Measurements from ENCODE around the gene NFE2L2.
"Not testable (repeated sequence)": the region's sequence is repeated elsewhere in the genome, so short reads cannot be mapped to it uniquely, and the experiment has no call there.

Gene NFE2L2

DNA sequence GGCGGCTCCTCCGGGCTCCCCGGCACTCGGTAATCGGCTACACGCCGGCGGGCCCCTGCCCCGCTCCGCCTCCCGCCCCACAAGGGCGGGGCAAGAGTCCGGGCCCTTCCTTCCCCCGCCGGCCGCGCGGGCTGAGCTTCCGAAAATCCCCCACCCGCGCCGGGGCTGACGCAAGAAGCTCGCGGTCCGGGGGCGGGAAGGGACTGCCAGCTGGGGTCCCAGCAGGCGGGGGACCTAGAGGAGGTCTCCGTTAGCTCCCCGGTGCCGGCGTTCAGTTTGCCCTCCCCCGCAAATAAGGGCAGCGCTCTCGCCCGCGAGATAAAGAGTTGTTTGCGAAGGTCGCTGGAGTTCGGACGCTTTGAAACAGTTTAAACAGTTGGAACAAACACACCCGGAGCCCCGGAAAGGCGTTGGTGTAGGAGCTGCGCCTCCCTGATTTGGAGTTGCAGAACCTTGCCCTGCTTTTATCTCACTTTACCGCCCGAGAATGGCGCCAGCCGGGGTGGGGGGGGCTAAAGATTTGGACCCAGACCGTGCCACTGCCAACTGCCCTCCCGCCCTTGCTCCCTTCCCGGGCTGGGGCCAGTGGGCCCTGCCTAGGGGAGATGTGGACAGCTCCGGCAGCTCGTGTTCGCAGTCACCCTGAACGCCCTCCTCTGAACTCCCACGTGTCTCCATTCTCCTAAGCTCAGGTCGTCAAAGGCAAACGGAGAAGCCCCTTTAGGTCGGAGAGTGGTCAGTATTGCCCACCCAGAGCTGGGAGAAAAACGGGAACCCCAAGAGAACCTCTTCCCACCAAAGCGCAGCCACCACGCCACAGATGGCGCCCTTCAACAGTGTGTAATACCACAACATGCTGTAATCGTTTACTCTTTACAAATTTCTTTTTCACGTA lies at the start of gene NFE2L2:
TSS of gene NFE2L2 (minus strand) at position 35 of the 895 bp plus-strand sequence. CDS start 151 bp downstream, outside the sequence.
- DNase-seq, result peak; percentile 85

- DNase-seq, result no peak
Measured at GRCh38 chr2:177314194-177314593, 49.7 kb upstream of the NFE2L2 start.

GRCh38 chr2:177313162-177313781 lies 48.7 kb upstream of the NFE2L2 start:
- no peak for DNase-seq

- DNase-seq, result no peak
Measured at GRCh38 chr2:177312562-177312961, 48.0 kb upstream of the NFE2L2 start.

GRCh38 chr2:177309672-177310309 lies 45.3 kb upstream of the NFE2L2 start:
- not testable (repeated sequence) for DNase-seq

DNA sequence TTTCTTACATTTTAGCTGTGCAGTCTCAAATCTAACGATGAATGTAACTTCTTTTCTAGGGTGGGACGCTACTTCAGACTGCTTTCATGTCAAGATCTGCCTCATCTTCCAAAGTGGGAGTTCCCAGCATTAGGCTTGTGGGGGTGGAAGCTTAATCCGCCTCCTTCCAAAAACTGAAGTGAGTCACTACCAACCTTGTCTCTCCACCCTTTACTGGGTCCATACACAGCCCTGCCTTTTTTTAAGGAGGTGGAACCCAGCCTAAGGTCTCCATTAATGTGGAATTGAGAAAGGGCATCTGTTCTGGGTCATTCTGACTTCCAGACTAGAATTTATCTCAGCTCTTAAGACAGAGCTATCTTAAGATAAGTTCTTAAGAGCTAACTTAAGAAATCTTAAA lies 42.0 kb upstream of the NFE2L2 start:
- DNase-seq, result no peak

DNA sequence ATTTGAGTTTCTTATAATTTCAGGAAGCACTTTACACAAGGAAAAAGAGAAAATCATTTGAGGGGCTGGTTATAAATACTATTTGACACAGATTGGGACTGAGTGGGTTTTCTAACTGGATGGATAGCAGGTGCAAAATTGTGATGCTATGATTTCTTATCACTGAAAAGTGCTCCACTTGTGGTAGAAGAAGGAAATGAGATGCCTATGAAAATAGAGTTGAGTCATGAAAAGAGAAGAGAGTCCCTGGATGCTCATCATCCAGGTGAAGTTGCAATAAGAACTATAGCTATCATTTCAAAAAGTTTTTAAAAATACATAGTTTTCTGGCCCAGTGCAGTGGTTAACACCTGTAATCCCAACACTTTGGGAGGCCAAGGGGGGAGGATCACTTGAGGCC lies 39.4 kb upstream of the NFE2L2 start:
- no peak for DNase-seq

- no peak for DNase-seq
Measured at GRCh38 chr2:177302552-177302951, 38.0 kb upstream of the NFE2L2 start.

DNA sequence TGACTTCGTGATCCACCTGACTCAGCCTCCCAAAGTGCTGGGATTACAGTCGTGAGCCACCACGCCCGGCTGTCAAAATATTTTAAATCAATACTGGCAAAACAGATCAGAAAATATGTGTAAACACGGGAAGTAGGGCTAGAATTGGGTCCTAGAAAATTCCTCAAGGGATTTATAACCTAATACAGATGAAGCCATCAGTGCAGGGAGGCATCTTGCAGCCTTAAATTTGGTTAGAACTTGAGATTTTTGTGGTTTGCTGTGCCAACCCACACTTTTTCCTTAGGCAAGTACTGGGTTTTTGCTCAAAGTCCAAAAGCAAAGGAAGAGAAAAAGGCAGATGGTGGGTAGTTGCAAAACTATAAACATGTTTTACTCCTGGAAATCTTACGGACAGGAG lies 33.7 kb upstream of the NFE2L2 start:
- DNase-seq, result no peak

DNA sequence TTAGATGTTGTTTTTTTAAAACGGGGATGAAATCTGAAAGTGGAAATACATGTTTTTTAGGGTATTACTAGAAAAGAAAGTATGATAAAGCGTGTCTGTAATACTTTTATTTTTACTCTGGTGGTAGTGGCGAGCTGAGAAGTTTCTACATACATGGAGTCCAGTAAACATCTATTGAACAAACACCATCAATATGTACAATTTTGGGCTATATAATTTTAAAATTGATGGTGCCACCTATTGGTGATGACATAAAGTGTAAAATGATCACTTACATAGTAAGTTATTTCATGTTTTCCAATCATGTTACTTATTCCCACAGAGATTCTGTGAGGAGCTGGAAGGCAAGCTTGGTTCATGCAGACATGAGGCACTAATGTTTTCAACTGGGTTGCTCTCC lies 31.5 kb upstream of the NFE2L2 start:
- DNase-seq, result no peak

DNA sequence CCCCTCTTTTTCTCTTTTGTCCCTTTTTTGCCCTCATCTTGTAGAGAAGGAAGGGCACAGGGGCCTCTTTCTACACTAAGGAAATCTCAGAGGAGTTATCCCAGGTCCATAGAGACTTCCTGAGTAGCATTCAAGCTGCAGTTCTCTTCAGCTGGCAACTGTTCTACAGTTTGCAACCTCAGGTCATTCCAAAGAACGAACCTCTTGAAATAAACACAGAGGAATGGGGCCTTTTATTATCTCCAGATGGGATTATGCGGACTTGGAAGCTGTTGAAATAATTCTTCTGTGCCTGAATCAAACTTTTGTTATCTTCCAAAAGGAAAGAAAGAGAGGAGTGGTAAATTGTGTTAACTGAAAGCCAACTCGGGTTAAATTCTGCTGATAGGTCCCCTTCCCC lies 31.0 kb upstream of the NFE2L2 start:
- no peak for DNase-seq

DNA sequence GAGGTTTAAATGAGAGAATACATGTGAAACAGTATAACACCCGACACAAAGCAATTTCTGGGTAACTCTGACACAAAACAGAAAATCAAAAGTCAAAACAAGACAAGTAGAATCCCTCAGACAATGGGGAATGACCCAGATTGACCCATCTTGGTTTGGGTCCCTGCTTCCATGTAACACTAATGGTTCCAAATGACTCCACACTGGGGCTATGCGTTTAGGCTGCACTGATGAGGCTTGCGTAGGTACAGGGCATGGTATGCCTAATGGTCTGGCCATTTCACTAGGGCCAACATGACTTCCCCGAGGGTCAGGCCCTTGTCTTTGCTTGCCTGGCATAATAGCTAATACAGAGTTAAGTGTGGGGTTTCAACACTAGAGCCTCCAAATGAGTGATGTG lies 27.2 kb upstream of the NFE2L2 start:
- DNase-seq, result no peak

GRCh38 chr2:177289824-177290628 lies 25.5 kb upstream of the NFE2L2 start:
- no peak for DNase-seq

- DNase-seq, result no peak
Measured at GRCh38 chr2:177287814-177288213, 23.3 kb upstream of the NFE2L2 start.

DNA sequence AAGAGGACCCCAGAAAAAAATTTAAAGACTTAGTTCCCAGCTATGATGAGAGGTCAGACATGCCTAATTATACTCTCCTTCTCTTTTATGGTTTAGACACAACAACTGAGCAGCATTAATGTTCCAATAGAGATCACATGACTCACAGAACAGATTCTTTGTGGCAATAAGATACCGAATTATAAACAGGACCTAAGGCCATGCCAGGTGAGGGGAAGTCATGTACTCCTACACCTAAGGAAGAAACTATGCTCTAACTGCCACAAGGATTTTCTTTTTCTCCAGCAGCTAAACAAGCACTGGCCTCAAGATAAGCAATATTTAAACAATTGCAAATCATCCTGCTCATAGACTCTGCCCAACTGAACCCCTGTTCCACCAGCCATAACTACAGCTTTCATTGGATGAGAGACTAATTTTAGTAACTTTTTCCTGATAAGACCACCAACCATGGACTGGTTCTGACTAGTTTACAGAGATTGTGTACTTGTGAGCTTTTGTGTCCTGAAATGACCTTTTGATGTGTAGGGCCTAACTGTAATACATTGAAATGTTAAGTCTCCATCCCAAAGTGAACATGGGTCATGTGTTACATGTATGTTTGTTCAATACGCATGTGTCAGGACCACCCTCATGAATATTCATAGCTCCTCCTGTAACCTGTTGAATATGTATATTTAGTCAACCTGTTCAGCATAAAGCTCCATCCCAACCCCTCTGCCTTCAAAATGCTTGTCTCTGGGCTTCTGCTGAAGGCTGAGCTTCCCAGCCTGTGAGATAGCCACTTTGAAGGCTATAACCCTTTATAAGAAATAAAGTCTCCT lies 21.6 kb upstream of the NFE2L2 start:
- no peak for DNase-seq

GRCh38 chr2:177284531-177284930 lies 20.0 kb upstream of the NFE2L2 start:
- no peak for DNase-seq

GRCh38 chr2:177283906-177284305 lies 19.4 kb upstream of the NFE2L2 start:
- DNase-seq, result no peak

GRCh38 chr2:177282787-177283572 lies 18.5 kb upstream of the NFE2L2 start:
- no peak for DNase-seq

GRCh38 chr2:177282181-177282641 lies 17.7 kb upstream of the NFE2L2 start:
- DNase-seq, result peak; percentile 33

GRCh38 chr2:177281400-177282180 lies 17.1 kb upstream of the NFE2L2 start:
- no peak for DNase-seq
